ENCODE data around the gene RALGDS. TPM values are rescaled to one million over a fixed set of nuclear protein-coding genes. Genes with fewer than 3 reads are reported as not detected.

Gene RALGDS
- total and polyA plus RNA-seq, 2 donors (not counting 3 experiments of a cell fraction or from before 2014, with no cell fraction given) = 41.4 to 60.0 TPM

DNA sequence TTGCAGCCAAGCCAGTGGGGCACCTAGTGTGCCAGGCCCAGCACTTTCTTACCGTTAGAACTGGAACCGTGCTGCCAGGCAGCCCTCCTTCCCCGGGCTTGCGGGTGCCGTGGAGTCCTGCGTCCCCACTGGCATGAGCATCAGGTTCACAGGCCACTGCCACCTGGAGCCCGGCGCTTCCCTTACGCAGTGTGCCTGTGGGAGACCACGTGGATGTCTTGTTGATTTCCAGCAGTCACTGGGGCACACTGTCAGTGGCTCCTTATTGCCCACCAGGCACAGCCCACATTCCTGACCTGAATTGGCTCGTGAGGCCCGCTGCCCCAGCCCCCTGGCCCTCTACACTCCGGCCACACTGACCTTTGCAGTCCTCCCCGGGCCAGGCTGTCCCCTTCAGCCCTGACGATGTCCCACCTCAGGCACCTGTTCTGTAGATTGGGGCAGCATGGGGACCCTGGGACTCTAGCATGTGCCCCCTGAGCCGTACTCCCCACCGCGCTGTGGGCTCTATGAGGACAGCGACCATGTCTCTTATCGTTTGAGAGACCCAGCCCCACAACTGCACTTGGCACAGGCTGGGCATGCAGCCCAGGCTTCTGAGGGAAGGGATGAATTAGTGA lies 69.6 kb downstream of the RALGDS start:
- TF ChIP-seq POLR2AphosphoS5 (IDR thresholded peaks at IDR 0.05; ENCODE audit: insufficient read depth, low read depth, low read length) (no peak), JUN (IDR thresholded peaks at IDR 0.05; ENCODE audit: borderline replicate concordance, insufficient read depth, insufficient read length, low read depth) (no peak), EZH2 (IDR thresholded peaks at IDR 0.05; ENCODE audit: borderline replicate concordance, low read depth, low read length, severe bottlenecking) (no peak), FOS (IDR thresholded peaks at IDR 0.05; ENCODE audit: borderline replicate concordance, insufficient read depth, low read length) (no peak), GATA2 (IDR thresholded peaks at IDR 0.05; ENCODE audit: insufficient read depth, insufficient read length, low read depth, low read length) (no peak), MYC (IDR thresholded peaks at IDR 0.05; ENCODE audit: low read depth, low read length) (no peak), POLR2A (IDR thresholded peaks at IDR 0.05; ENCODE audit: low read depth, low read length) (no peak)
- TF ChIP-seq, protein P1, sequence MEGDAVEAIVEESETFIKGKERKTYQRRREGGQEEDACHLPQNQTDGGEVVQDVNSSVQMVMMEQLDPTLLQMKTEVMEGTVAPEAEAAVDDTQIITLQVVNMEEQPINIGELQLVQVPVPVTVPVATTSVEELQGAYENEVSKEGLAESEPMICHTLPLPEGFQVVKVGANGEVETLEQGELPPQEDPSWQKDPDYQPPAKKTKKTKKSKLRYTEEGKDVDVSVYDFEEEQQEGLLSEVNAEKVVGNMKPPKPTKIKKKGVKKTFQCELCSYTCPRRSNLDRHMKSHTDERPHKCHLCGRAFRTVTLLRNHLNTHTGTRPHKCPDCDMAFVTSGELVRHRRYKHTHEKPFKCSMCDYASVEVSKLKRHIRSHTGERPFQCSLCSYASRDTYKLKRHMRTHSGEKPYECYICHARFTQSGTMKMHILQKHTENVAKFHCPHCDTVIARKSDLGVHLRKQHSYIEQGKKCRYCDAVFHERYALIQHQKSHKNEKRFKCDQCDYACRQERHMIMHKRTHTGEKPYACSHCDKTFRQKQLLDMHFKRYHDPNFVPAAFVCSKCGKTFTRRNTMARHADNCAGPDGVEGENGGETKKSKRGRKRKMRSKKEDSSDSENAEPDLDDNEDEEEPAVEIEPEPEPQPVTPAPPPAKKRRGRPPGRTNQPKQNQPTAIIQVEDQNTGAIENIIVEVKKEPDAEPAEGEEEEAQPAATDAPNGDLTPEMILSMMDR (IDR thresholded peaks at IDR 0.05; ENCODE audit: extremely low read depth in 1 of 2, insufficient read depth in 1 of 2, low read depth in 1 of 2, low read length in 2 of 2) = no peak
- TF ChIP-seq, protein P2, sequence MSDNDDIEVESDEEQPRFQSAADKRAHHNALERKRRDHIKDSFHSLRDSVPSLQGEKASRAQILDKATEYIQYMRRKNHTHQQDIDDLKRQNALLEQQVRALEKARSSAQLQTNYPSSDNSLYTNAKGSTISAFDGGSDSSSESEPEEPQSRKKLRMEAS (IDR thresholded peaks at IDR 0.05; ENCODE audit: insufficient read depth, insufficient read length) = no peak
- no peak overlapping the region for H3K4me2 ChIP-seq (ENCODE audit: insufficient read depth, low read length)
- no peaks in the 10 kb centered on the region for H3K4me1 ChIP-seq (ENCODE audit: control insufficient read depth, extremely low read depth, insufficient read depth, low read length)
- no peaks in the 10 kb centered on the region for H4K20me1 ChIP-seq (replicated peaks; ENCODE audit: control insufficient read depth, extremely low read depth, insufficient read depth, low read length)
- peaks cover 0 to 46% of the 10 kb centered on the region in 2 experiments for H3K36me3 ChIP-seq (ENCODE audit: control insufficient read depth in 2 of 2, extremely low read depth in 1 of 2, insufficient read depth in 2 of 2, low read length in 2 of 2)
- no peaks in the 10 kb centered on the region for H3K79me2 ChIP-seq (ENCODE audit: control insufficient read depth, insufficient read depth, low read length)
- H2AFZ ChIP-seq (ENCODE audit: low read depth, low read length) = no peak overlapping the region
- H3K9me1 ChIP-seq (replicated peaks; ENCODE audit: control insufficient read depth, extremely low read depth, insufficient read depth, low read length) = no peaks in the 10 kb centered on the region
- no peak for DNase-seq (ENCODE audit: low read depth, low spot score)
- no TSS peak for BruUV-seq (replicated peaks)
- no peaks in the 10 kb centered on the region for H3K9me3 ChIP-seq (replicated peaks; ENCODE audit: control insufficient read depth, insufficient read depth, low read length)
- CTCF ChIA-PET = interaction anchor here (0.6 to 3.4 kb wide), 2 partner anchors 93 to 98 kb away, joined by 3 to 17 read pairs; no protein-coding TSS in a partner anchor
- H3K4me3 ChIP-seq (replicated peaks in 1 of 3; ENCODE audit: insufficient read depth in 1 of 3, low read depth in 1 of 3, low read length in 3 of 3) = no peak overlapping the region
- dilution Hi-C loops (cut with MboI; ENCODE audit: extremely low pct_ligation_motif_present, low sequenced_read_pairs) (no loop called here), intact Hi-C loops (cut with micrococcal nuclease) (no loop called here)
- no peak for FAIRE-seq
- no peak overlapping the region for H3K27ac ChIP-seq (ENCODE audit: insufficient read depth, low read depth, low read length)
- POLR2A ChIA-PET = no interaction called here
- no peaks in the 10 kb centered on the region for H3K27me3 ChIP-seq (ENCODE audit: control insufficient read depth in 2 of 2, insufficient read depth in 2 of 2, low read length in 2 of 2)
- H3K9ac ChIP-seq (replicated peaks; ENCODE audit: extremely low read depth, insufficient read depth, low read length) = no peak overlapping the region

Measured in endothelial cell of umbilical vein (primary cell).